Fibroblast of lung (primary cell): ENCODE data around the gene AGXT.

ENCODE experiments used
- CTCF ChIP-seq, 2 donors: IDR thresholded peaks in 1 of 2; conservative IDR thresholded peaks in 1 of 2; 1 replicate in 1 of 2; 2 replicates in 1 of 2; pipeline ENCODE4 v1.5.1; 2011 to 2012; ENCODE audit warnings: low read length in 2 of 2, control low read depth in 1 of 2, inconsistent platforms in 1 of 2, low read depth in 1 of 2, mild to moderate bottlenecking in 1 of 2
- EZH2 ChIP-seq: IDR thresholded peaks from 2 replicates; pipeline ENCODE4 v1.5.1; 2012; ENCODE audit warnings: low read length, control low read depth, mild to moderate bottlenecking; ENCODE audit errors: missing control alignments

- TF ChIP-seq EZH2, result no peak
- TF ChIP-seq CTCF (conservative IDR thresholded peaks at IDR 0.05 in 1 of 2, IDR thresholded peaks at IDR 0.05 in 1 of 2; ENCODE audit: low read depth in 1 of 2, low read length in 2 of 2), result no peak
Measured at GRCh38 chr2:240878341-240878936, 9.8 kb downstream of the AGXT start.
